ENCODE results near the gene MYO3B. TPM values are rescaled to one million over a fixed set of nuclear protein-coding genes. Genes with fewer than 3 reads are reported as not detected.

MYO3B gene
- total and polyA plus RNA-seq, 2 donors (not counting 3 experiments of a cell fraction or from before 2014, with no cell fraction given), result 0.03 TPM; not detected in 1

DNA sequence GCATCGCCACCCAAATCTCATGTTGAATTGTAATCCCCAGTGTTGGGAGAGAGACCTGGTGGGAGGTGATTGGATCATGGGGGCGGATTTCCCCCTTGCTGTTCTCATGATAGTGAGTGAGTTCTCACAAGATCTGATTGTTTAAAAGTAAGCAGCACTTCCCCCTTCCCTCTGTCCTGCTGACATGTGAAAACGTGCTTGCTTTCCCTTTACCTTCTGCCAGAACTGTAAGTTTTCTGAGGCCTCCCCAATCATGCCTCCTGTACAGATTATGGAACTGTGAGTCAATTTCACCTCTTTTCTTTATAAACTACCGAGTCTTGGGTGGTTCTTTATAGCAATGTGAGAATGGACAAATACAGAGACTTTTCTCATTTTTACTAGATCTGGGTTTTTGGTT lies 375.8 kb downstream of the MYO3B start:
- intact Hi-C loops (cut with micrococcal nuclease) (loop anchor here (1.0 kb wide), 2 partner anchors 28 to 49 kb away; no protein-coding TSS in a partner anchor), dilution Hi-C loops (cut with MboI; ENCODE audit: extremely low pct_ligation_motif_present, low sequenced_read_pairs) (no loop called here)
- no peak overlapping the region for H3K4me3 ChIP-seq (replicated peaks in 1 of 3; ENCODE audit: insufficient read depth in 1 of 3, low read depth in 1 of 3, low read length in 3 of 3)
- ChIA-PET POLR2A (no interaction called here), CTCF (interaction anchor here (1.3 kb wide), 1 partner anchor 145 kb away, joined by 6 read pairs; no protein-coding TSS in a partner anchor)
- H3K36me3 ChIP-seq (ENCODE audit: control insufficient read depth in 2 of 2, extremely low read depth in 1 of 2, insufficient read depth in 2 of 2, low read length in 2 of 2), result no peaks in the 10 kb centered on the region
- H3K9ac ChIP-seq (replicated peaks; ENCODE audit: extremely low read depth, insufficient read depth, low read length), result no peak overlapping the region
- BruUV-seq (replicated peaks), result no TSS peak
- TF ChIP-seq POLR2A (IDR thresholded peaks at IDR 0.05; ENCODE audit: low read depth, low read length), result no peak
- TF ChIP-seq GATA2 (IDR thresholded peaks at IDR 0.05; ENCODE audit: insufficient read depth, insufficient read length, low read depth, low read length), result no peak
- H3K4me2 ChIP-seq (ENCODE audit: insufficient read depth, low read length), result no peak overlapping the region
- no peaks in the 10 kb centered on the region for H3K9me3 ChIP-seq (replicated peaks; ENCODE audit: control insufficient read depth, insufficient read depth, low read length)
- H3K27me3 ChIP-seq (ENCODE audit: control insufficient read depth in 2 of 2, insufficient read depth in 2 of 2, low read length in 2 of 2), result no peaks in the 10 kb centered on the region
- H3K27ac ChIP-seq (ENCODE audit: insufficient read depth, low read depth, low read length), result no peak overlapping the region
- no peak for FAIRE-seq
- H4K20me1 ChIP-seq (replicated peaks; ENCODE audit: control insufficient read depth, extremely low read depth, insufficient read depth, low read length), result no peaks in the 10 kb centered on the region
- H3K79me2 ChIP-seq (ENCODE audit: control insufficient read depth, insufficient read depth, low read length), result no peaks in the 10 kb centered on the region
- H3K9me1 ChIP-seq (replicated peaks; ENCODE audit: control insufficient read depth, extremely low read depth, insufficient read depth, low read length), result no peaks in the 10 kb centered on the region
- peaks cover 9% of the 10 kb centered on the region for H3K4me1 ChIP-seq (ENCODE audit: control insufficient read depth, extremely low read depth, insufficient read depth, low read length)
- DNase-seq (ENCODE audit: low read depth, low spot score), result peak; percentile 4
- H2AFZ ChIP-seq (ENCODE audit: low read depth, low read length), result no peak overlapping the region

DNA sequence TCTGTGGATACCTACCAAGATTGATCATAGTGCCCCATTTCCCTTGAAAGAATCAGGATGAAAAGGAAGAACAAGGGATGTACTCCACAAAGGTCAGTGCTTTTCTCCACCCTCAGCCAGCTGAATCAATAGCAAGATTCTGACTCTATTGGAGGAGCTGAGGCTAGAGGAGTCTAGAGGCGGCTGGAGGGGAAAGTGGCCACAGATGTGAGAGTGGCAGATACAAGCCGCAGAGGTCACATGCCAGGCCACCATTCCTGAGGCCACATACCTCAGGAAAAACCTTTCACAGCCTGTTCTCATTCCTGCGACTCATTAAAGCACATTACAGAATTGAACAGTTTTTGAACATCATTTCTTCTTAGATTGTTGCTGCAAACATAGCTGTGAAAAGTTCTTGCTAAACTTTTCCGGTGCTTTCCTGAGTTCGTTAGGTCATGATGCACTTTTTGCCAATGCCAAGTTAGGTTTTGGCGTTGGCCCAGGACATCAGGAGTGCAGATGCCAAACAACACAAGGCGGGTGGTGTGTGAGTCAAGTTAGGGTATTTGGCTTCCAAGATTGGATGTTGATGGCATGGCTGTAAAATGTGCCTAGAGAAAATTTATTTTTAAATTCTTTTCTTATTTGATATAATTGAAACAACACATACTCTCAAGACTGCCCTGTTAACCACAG lies 376.5 kb downstream of the MYO3B start:
- ChIA-PET CTCF (interaction anchor here (1.3 to 1.6 kb wide), 2 partner anchors 24 to 145 kb away, joined by 6 read pairs; no protein-coding TSS in a partner anchor), POLR2A (no interaction called here)
- no peaks in the 10 kb centered on the region for H3K79me2 ChIP-seq (ENCODE audit: control insufficient read depth, insufficient read depth, low read length)
- FAIRE-seq (peak; percentile 86), DNase-seq (ENCODE audit: low read depth, low spot score) (peak; percentile 90)
- H4K20me1 ChIP-seq (replicated peaks; ENCODE audit: control insufficient read depth, extremely low read depth, insufficient read depth, low read length), result no peaks in the 10 kb centered on the region
- H2AFZ ChIP-seq (ENCODE audit: low read depth, low read length), result no peak overlapping the region
- TF ChIP-seq FOS (IDR thresholded peaks at IDR 0.05; ENCODE audit: borderline replicate concordance, insufficient read depth, low read length) (no peak), POLR2AphosphoS5 (IDR thresholded peaks at IDR 0.05; ENCODE audit: insufficient read depth, low read depth, low read length) (peak; percentile 28), EZH2 (IDR thresholded peaks at IDR 0.05; ENCODE audit: borderline replicate concordance, low read depth, low read length, severe bottlenecking) (no peak), MYC (IDR thresholded peaks at IDR 0.05; ENCODE audit: low read depth, low read length) (no peak), GATA2 (IDR thresholded peaks at IDR 0.05; ENCODE audit: insufficient read depth, insufficient read length, low read depth, low read length) (no peak), POLR2A (IDR thresholded peaks at IDR 0.05; ENCODE audit: low read depth, low read length) (no peak), JUN (IDR thresholded peaks at IDR 0.05; ENCODE audit: borderline replicate concordance, insufficient read depth, insufficient read length, low read depth) (peak; percentile 40)
- TF ChIP-seq, protein P1, sequence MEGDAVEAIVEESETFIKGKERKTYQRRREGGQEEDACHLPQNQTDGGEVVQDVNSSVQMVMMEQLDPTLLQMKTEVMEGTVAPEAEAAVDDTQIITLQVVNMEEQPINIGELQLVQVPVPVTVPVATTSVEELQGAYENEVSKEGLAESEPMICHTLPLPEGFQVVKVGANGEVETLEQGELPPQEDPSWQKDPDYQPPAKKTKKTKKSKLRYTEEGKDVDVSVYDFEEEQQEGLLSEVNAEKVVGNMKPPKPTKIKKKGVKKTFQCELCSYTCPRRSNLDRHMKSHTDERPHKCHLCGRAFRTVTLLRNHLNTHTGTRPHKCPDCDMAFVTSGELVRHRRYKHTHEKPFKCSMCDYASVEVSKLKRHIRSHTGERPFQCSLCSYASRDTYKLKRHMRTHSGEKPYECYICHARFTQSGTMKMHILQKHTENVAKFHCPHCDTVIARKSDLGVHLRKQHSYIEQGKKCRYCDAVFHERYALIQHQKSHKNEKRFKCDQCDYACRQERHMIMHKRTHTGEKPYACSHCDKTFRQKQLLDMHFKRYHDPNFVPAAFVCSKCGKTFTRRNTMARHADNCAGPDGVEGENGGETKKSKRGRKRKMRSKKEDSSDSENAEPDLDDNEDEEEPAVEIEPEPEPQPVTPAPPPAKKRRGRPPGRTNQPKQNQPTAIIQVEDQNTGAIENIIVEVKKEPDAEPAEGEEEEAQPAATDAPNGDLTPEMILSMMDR (IDR thresholded peaks at IDR 0.05; ENCODE audit: extremely low read depth in 1 of 2, insufficient read depth in 1 of 2, low read depth in 1 of 2, low read length in 2 of 2), result no peak
- TF ChIP-seq, protein P2, sequence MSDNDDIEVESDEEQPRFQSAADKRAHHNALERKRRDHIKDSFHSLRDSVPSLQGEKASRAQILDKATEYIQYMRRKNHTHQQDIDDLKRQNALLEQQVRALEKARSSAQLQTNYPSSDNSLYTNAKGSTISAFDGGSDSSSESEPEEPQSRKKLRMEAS (IDR thresholded peaks at IDR 0.05; ENCODE audit: insufficient read depth, insufficient read length), result no peak
- H3K9me3 ChIP-seq (replicated peaks; ENCODE audit: control insufficient read depth, insufficient read depth, low read length), result no peaks in the 10 kb centered on the region
- no peak overlapping the region for H3K4me3 ChIP-seq (replicated peaks in 1 of 3; ENCODE audit: insufficient read depth in 1 of 3, low read depth in 1 of 3, low read length in 3 of 3)
- H3K4me1 ChIP-seq (ENCODE audit: control insufficient read depth, extremely low read depth, insufficient read depth, low read length), result peaks cover 9% of the 10 kb centered on the region
- no peaks in the 10 kb centered on the region for H3K36me3 ChIP-seq (ENCODE audit: control insufficient read depth in 2 of 2, extremely low read depth in 1 of 2, insufficient read depth in 2 of 2, low read length in 2 of 2)
- H3K9me1 ChIP-seq (replicated peaks; ENCODE audit: control insufficient read depth, extremely low read depth, insufficient read depth, low read length), result no peaks in the 10 kb centered on the region
- dilution Hi-C loops (cut with MboI; ENCODE audit: extremely low pct_ligation_motif_present, low sequenced_read_pairs), result no loop called here
- peak overlapping the region; percentile 10 for H3K4me2 ChIP-seq (ENCODE audit: insufficient read depth, low read length)
- no peak overlapping the region for H3K9ac ChIP-seq (replicated peaks; ENCODE audit: extremely low read depth, insufficient read depth, low read length)
- no TSS peak for BruUV-seq (replicated peaks)
- H3K27ac ChIP-seq (ENCODE audit: insufficient read depth, low read depth, low read length), result peak overlapping the region; percentile 5
- intact Hi-C loops (cut with micrococcal nuclease), result loop anchor here (1.0 kb wide), 2 partner anchors 29 to 50 kb away; no protein-coding TSS in a partner anchor
- no peaks in the 10 kb centered on the region for H3K27me3 ChIP-seq (ENCODE audit: control insufficient read depth in 2 of 2, insufficient read depth in 2 of 2, low read length in 2 of 2)
